Kidney (tissue), 14 donors: ENCODE measurements around the gene CCDC68. TPM values are rescaled to one million over a fixed set of nuclear protein-coding genes. Genes with fewer than 3 reads are reported as not detected.

ENCODE experiments used
- DNase-seq, 5 donors: peaks; one replicate each; pipeline ENCODE4 v3.0.0-alpha.2; 2013 to 2020
- FAIRE-seq: peaks from 2 replicates; lab custom pipeline; 2012; peaks lifted over from hg19 to GRCh38; lab: Jason Lieb, UNC
- H3K27ac ChIP-seq, 2 donors: one replicate each; pipeline ENCODE4 v1.7.0; 2013; ENCODE audit warnings: low read depth in 2 of 2, low read length in 2 of 2, inconsistent platforms in 1 of 2
- H3K27me3 ChIP-seq: one replicate; pipeline ENCODE4 v1.7.1; 2013; ENCODE audit warnings: low read length, inconsistent platforms; ENCODE audit not compliant: control insufficient read depth, insufficient read depth
- H3K36me3 ChIP-seq, 3 donors: one replicate each; pipeline versions ENCODE4 v1.7.0 to v1.7.1; 2013; ENCODE audit warnings: low read length in 3 of 3, control low read depth in 1 of 3, inconsistent platforms in 1 of 3; ENCODE audit not compliant: insufficient read depth in 3 of 3, control insufficient read depth in 2 of 3
- H3K4me1 ChIP-seq, 3 donors: one replicate each; pipeline versions ENCODE4 v1.7.0 to v1.7.1; 2013; ENCODE audit warnings: low read length in 3 of 3, inconsistent platforms in 1 of 3, low read depth in 1 of 3; ENCODE audit not compliant: control insufficient read depth in 2 of 3, insufficient read depth in 2 of 3
- H3K4me3 ChIP-seq, 3 donors: one replicate each; pipeline versions ENCODE4 v1.7.0 to v1.8.1; 2013; ENCODE audit warnings: low read length in 3 of 3, control low read depth in 1 of 3, inconsistent platforms in 1 of 3
- H3K9ac ChIP-seq, 3 donors: one replicate each; pipeline versions ENCODE4 v1.7.0 to v1.7.1; 2013; ENCODE audit warnings: low read length in 3 of 3, control low read depth in 1 of 3, inconsistent platforms in 1 of 3
- H3K9me3 ChIP-seq, 3 donors: one replicate each; pipeline versions ENCODE4 v1.7.0 to v1.7.1; 2013; ENCODE audit warnings: low read length in 3 of 3, control low read depth in 1 of 3, inconsistent platforms in 1 of 3; ENCODE audit not compliant: control insufficient read depth in 2 of 3, insufficient read depth in 1 of 3
- intact Hi-C: fragments of 100-400 bp; cut with DNase I; formaldehyde crosslinking; loops from one replicate; pipeline ENCODE4 v1.11.1; 2022
- polyA plus RNA-seq: library from polyadenylated mRNA; stranded (reverse); fragments of 350-450 nt; fragmentation: Illumina TruSeq; extraction: RNeasy Lipid Tissue Mini Kit (QIAGEN cat#74804); gene quantifications from one replicate; pipeline ENCODE4 v1.2.3, GENCODE V29; 2014; ENCODE audit warnings: low read depth, low replicate concordance; ENCODE audit not compliant: insufficient read depth
- total RNA-seq: library from RNA; stranded (reverse); fragmentation: NEBNext Ultra II Directional; extraction: Animal tissue kit (Norgen Biotek cat#: 25700); gene quantifications from one replicate; pipeline ENCODE4 v1.2.1, GENCODE V29; 2021
- TF ChIP-seq, protein P1 (sequence below): IDR thresholded peaks from 3 replicates; pipeline ENCODE4 v1.5.1; 2012; ENCODE audit warnings: mild to moderate bottlenecking, moderate library complexity, borderline replicate concordance; ENCODE audit not compliant: insufficient read depth; ENCODE audit errors: extremely low read depth
- donor health status: control.
- donor health status: control.
- donor health status: control.
- donor health status: control.
- donor health status: control.
- donor health status: DM: yes; HTN: yes; CAD: no.
- donor health status: Normal renal cell carcinoma (clear cell type).

The CCDC68 gene
- total and polyA plus RNA-seq, 2 donors from 2014 or later = 2.6 to 6.1 TPM

GRCh38 chr18:54961016-54961423 is 1.8 kb upstream of the CCDC68 start:
- Histone ChIP-seq H3K27me3 (no peaks in the 10 kb centered on the region), H3K9ac (no peak overlapping the region), H3K4me3 (no peak overlapping the region), H3K4me1 (peaks cover 0 to 4% (median 0%) of the 10 kb centered on the region in 3 donors), H3K9me3 (no peaks in the 10 kb centered on the region), H3K27ac (no peak overlapping the region), H3K36me3 (no peaks in the 10 kb centered on the region)
- intact Hi-C loops = no loop called here
- FAIRE-seq (no peak), DNase-seq (peak in 2 of 5 donors; percentile 49 to 68)
- TF ChIP-seq, protein P1, sequence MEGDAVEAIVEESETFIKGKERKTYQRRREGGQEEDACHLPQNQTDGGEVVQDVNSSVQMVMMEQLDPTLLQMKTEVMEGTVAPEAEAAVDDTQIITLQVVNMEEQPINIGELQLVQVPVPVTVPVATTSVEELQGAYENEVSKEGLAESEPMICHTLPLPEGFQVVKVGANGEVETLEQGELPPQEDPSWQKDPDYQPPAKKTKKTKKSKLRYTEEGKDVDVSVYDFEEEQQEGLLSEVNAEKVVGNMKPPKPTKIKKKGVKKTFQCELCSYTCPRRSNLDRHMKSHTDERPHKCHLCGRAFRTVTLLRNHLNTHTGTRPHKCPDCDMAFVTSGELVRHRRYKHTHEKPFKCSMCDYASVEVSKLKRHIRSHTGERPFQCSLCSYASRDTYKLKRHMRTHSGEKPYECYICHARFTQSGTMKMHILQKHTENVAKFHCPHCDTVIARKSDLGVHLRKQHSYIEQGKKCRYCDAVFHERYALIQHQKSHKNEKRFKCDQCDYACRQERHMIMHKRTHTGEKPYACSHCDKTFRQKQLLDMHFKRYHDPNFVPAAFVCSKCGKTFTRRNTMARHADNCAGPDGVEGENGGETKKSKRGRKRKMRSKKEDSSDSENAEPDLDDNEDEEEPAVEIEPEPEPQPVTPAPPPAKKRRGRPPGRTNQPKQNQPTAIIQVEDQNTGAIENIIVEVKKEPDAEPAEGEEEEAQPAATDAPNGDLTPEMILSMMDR = no peak

DNA sequence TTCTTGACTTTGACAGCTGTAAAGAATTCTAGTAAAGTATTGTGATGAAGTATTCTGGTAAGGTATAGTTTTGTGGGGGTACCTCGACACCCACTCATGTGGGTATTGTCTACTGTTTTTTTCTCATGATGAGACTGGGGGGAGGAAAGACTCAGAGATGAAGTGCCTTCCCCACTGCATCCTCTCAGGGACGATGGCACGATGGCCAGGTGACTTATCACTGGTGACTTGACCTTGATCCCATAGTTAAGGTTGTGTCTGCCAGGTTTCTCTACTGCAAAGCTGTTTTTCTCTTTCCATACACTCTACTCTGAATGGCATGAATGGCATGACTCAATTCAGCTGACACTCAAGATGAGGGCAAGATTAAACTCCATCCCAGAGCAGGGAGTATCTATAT is 936 bp upstream of the CCDC68 start:
- no peak for FAIRE-seq
- Histone ChIP-seq H3K4me3 (no peak overlapping the region), H3K4me1 (peaks cover 0 to 4% (median 0%) of the 10 kb centered on the region in 3 donors), H3K27me3 (no peaks in the 10 kb centered on the region), H3K36me3 (no peaks in the 10 kb centered on the region), H3K27ac (no peak overlapping the region), H3K9me3 (no peaks in the 10 kb centered on the region), H3K9ac (no peak overlapping the region)
- TF ChIP-seq, protein P1 = no peak
- no peak for DNase-seq
- intact Hi-C loops = no loop called here

- no peaks in the 10 kb centered on the region for H3K36me3 ChIP-seq
- intact Hi-C loops = no loop called here
- H3K27me3 ChIP-seq = no peaks in the 10 kb centered on the region
- TF ChIP-seq, protein P1 = no peak
- peak overlapping the region in 2 of 3 donors; percentile 1 to 50 for H3K4me3 ChIP-seq
- H3K27ac ChIP-seq = no peak overlapping the region
- FAIRE-seq (no peak), DNase-seq (peak in 1 of 5 donors; percentile 45)
- H3K4me1 ChIP-seq = peaks cover 0 to 4% (median 0%) of the 10 kb centered on the region in 3 donors
- no peaks in the 10 kb centered on the region for H3K9me3 ChIP-seq
- no peak overlapping the region for H3K9ac ChIP-seq
These were observed 1.3 kb downstream of the CCDC68 start for GRCh38 chr18:54957996-54958395.
